GM12873 (cell line): ENCODE results near the gene SLC7A4.

ENCODE experiments used
- TF ChIP-seq, protein P1 (sequence below): IDR thresholded peaks from 2 replicates; pipeline ENCODE4 v1.5.1; 2012; ENCODE audit warnings: low read depth, mild to moderate bottlenecking, moderate library complexity, low read length, control low read depth; ENCODE audit not compliant: insufficient read depth; ENCODE audit errors: missing control alignments

Gene SLC7A4

DNA sequence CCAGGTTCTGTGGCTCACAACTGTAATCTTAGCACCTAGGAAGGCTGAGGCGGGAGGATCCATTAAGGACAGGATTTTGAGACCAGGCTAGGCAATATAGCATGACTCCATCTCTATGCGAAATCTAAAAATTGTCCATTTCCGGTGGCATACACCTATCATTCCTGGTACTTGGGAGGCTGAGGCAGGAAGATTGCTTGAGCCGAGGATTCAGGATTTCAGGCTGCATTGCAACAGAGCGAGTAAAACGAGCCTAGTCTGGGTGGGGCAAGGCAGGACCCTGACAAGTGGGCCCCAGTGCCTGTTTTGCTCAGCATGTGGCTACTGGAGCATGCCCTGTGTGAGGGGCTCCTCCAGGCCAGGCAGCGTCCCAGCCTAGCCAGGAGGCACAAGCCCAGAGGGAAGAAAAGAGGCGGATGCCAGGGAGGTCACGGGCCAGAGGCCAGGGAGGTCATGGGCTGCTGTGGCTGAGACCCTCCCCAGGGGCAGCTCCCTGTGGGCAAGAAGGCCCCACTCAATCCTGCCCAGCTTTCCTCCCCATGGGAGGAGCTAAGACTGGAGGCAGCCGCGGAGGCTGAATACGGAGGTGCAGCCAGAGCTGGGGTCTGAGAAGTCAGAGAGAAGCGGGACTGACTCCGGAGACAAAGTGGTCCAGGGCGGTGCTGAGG lies 21.8 kb upstream of the SLC7A4 start:
- TF ChIP-seq, protein P1, sequence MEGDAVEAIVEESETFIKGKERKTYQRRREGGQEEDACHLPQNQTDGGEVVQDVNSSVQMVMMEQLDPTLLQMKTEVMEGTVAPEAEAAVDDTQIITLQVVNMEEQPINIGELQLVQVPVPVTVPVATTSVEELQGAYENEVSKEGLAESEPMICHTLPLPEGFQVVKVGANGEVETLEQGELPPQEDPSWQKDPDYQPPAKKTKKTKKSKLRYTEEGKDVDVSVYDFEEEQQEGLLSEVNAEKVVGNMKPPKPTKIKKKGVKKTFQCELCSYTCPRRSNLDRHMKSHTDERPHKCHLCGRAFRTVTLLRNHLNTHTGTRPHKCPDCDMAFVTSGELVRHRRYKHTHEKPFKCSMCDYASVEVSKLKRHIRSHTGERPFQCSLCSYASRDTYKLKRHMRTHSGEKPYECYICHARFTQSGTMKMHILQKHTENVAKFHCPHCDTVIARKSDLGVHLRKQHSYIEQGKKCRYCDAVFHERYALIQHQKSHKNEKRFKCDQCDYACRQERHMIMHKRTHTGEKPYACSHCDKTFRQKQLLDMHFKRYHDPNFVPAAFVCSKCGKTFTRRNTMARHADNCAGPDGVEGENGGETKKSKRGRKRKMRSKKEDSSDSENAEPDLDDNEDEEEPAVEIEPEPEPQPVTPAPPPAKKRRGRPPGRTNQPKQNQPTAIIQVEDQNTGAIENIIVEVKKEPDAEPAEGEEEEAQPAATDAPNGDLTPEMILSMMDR: no peak

DNA sequence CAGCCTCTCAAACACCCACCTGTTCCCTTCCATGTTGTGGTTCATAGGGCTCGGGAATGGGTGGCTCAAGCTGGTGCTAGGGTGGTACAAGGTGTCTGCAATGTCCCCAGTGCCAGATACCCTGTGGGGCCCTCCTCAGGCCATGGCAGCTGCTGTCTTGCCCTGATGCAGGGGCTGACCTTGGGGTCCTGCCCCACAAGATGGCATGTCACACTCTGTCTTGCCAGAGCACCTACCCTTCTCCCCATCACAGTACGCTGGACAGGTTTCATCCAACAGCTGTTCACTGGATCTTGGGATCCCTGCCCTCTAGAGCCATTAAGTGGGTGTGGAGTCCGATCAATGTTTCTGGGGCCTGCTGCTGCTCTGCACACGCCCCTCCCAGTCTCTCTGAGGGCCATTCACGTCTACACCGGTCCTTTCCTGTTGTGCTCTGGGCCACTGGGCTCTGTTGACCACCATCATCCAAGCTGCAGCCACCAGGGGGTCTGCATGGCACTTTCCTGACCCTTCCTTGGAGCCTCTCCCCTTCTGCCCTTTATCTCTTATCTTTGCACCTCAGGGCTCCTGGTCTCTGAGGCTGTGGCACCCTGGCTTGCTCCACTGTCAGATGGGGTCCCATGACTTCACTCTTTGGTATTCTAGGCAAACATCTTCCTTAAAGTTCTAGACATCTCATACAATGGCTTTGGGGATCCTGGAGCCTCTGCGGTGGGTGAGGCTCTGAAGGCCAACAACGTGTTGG lies 20.5 kb upstream of the SLC7A4 start:
- TF ChIP-seq, protein P1: no peak

DNA sequence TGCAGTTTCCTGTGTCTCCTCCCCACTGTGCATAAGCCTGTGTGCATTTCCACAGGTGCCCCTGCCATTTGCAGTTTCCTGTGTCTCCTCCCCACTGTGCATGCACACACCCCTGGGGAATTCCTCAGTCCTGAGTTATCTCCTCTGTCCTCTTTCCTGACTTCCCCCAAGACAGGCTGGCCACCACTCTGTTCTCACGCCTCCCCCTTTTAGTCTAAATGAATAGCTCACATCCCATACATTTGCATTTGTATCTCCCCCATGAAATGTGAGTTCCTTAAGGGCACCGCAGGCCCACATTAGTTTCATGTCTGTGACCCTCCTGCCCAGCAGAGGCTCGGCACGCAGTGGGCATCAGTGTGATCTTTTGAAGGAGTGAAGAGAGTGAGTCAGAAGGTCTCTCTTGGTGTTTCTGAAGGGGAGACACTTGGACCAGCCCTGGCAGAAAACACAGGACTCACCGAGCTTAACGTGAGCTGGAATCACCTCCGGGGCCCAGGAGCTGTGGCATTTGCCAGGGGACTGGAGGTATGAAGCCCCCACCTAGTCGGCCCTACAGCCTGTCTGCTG lies 19.6 kb upstream of the SLC7A4 start:
- TF ChIP-seq, protein P1: no peak

DNA sequence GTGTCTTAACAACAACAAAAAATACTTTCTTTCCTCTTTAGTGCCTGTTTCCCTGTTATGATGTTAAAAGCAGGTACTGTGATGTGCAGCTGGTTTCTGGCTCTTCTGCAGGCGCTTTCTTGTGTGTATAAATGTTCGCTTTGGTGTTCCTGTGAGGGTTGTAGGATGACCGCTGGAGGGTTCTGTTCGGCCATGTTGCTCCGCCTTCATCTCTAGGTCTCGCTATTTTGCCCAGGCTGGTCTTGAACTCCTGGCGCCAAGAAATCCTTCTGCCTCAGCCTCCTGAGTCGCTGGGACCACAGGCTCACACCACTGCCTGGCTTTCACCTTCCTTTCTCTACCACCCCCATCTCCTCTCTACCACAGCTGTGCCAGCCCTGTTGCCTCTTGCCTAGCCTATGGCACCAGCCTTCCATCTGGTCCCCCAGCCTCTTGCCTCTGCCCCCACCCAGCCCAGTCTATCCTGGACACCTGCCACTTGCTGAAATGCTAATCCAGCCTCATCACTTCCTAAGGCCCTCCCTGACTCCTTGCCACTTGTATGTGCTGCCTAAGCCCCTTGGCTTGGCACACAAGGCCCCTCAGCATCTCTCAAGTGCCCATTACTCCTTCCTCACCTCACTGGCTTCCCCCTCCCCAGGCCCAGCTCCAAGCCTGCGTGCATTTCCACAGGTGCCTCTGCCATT lies 18.9 kb upstream of the SLC7A4 start:
- TF ChIP-seq, protein P1: no peak

DNA sequence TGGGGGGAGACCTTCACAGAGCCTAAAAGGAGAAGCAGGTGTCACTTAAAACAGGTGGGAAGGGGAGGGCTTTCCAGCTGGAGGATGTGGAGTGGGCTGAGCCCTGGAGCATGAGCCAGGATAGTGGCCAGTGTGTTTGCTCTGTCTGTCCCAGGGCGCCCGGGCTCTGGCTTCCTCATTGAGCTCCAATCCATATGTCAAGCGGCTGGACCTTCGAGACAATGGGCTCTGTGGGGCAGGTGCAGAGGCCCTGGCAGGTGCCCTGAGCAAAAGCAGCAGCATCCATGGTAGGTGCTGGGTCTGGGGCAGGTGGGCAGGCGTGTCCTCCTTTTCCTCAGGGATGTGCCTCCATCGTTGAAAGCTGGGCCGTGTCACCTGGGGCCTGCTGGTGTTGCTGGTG lies 15.4 kb upstream of the SLC7A4 start:
- TF ChIP-seq, protein P1: no peak

DNA sequence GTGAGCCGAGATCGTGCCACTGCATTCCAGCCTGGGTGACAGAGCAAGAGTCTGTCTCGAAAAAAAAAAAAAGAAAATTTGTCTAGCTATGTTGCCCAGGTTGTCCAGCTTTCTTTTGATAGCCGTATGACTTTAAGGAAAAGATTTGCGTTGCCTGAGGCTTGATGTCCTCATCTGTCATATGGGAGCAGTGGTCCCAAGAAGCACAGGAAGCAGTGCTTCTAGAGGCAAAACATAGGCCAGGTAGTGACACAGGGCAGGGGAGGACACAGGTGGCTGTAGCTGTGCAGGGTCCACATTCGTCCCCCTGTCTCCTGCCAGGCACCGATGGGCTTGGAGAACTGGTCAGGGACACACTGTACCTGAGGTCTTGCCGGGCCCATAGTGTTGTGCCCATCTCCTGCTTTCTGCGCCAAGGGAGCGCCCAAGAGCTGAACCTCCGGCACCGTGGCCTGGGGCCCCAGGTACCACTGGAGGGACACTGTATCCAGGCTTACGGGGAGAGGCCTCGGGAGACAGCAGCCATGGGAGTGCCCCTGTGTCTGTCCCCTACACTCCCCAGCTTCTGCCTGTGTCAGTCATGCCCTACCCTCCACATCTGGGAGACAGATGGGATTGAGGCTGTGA lies 14.8 kb upstream of the SLC7A4 start:
- TF ChIP-seq, protein P1: no peak

DNA sequence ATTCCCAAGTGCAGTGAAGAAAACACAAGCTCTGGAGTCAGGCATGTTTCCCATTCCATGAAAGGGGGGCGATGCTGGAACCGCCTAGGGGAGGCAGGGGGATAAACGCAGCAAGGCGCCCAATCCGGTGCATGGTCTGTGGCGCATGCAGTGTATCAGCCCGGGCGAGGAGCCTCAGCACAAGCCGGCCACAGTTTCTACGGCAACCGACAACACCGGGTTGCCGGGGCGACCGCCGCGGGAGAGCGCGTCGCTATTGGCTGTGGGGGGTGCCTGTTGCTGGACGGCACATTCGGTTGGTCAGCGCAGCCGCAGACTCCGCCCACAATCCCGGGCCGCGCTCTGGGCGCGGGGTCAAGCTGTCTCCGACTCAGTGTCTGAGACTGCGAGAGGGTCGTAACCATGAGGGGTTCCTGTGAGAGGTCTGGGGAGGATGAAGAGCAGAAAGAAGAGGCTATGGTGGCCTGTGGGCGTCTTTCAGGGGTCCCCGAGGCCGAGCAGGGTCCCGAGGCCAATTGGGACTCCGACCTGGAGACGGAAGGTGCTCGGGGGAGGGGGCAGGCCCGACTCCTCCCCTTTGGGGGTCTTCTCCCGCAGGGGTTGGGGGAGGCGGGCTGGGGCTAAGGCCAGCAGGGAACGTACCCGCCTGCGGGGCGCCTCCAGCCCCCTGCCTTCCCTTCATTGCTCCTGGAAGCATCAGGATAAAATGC lies 13.4 kb upstream of the SLC7A4 start, which contains the start of gene LRRC74B:
Gene LRRC74B, plus strand, starts transcription at position 362 of the 710 bp plus-strand sequence. Its CDS starts 41 bp downstream, at position 403.
- TF ChIP-seq, protein P1: no peak
